OCI-M2 (cell line): ENCODE results near the gene PLAAT4.
"Not testable (repeated sequence)": the region's sequence is repeated elsewhere in the genome, so short reads cannot be mapped to it uniquely, and the experiment has no call there.

Experiments used
- DNase-seq: peaks from one replicate; lab custom pipeline; 2025; ENCODE audit not compliant: unreplicated experiment; lab: John Stamatoyannopoulos, UW

The PLAAT4 gene

GRCh38 chr11:63510360-63511047, 26.1 kb upstream of the PLAAT4 start:
- no peak for DNase-seq

GRCh38 chr11:63511048-63511748, 25.4 kb upstream of the PLAAT4 start:
- no peak for DNase-seq

GRCh38 chr11:63512816-63513215, 23.8 kb upstream of the PLAAT4 start:
- DNase-seq: no peak

DNA sequence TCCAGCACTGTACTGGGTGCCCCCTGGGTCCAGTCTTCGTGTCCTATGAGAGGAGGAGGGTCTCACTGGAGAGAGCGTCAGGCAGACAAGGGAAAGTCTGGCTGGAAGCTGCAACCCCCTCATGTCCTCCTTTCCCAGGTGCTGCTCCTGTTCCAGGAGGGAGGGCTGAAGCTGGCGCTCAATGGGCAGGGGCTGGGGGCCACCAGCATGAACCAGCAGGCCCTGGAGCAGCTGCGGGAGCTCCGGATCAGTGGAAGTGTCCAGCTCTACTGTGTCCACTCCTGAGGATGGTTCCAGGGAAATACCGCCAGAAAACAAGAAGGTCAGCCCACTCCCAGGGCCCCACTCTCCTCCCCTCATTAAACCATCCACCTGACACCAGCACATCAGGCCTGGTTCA, 20.5 kb upstream of the PLAAT4 start:
- DNase-seq: no peak

GRCh38 chr11:63517156-63517555, 19.5 kb upstream of the PLAAT4 start:
- DNase-seq: no peak

GRCh38 chr11:63518548-63518947, 18.1 kb upstream of the PLAAT4 start:
- DNase-seq: no peak

GRCh38 chr11:63520606-63521170, 15.9 kb upstream of the PLAAT4 start:
- DNase-seq: no peak

- DNase-seq: no peak
Measured at GRCh38 chr11:63521896-63522295, 14.7 kb upstream of the PLAAT4 start.

- no peak for DNase-seq
Measured at GRCh38 chr11:63523151-63523550, 13.5 kb upstream of the PLAAT4 start.

- DNase-seq: no peak
Measured at GRCh38 chr11:63527667-63528066, 8.9 kb upstream of the PLAAT4 start.

DNA sequence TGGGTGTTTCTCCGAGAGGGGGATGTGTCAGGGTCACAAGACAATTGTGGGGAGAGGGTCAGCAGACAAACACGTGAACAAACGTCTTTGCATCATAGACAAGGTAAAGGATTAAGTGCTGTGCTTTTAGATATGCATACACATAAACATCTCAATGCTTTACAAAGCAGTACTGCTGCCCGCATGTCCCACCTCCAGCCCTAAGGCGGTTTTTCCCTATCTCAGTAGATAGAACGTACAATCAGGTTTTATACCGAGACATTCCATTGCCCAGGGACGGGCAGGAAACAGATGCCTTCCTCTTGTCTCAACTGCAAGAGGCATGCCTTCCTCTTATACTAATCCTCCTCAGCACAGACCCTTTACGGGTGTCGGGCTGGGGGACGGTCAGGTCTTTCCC, 8.5 kb upstream of the PLAAT4 start:
- DNase-seq: not testable (repeated sequence)

GRCh38 chr11:63528729-63529278, 7.8 kb upstream of the PLAAT4 start:
- DNase-seq: not testable (repeated sequence)

DNA sequence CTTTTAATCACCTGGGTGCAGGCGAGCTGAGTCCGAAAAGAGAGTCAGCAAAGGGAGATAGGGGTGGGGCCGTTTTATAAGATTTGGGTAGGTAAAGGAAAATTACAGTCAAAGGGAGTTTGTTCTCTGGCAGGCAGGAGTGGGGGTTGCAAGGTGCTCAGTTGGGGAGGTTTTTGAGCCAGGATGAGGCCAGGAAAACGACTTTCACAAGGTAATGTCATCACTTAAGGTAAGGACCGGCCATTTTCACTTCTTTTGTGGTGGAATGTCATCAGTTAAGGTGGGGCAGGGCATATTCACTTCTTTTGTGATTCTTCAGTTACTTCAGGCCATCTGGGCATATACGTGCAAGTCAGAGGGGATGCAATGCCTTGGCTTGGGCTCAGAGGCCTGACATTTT, 7.2 kb upstream of the PLAAT4 start:
- DNase-seq: not testable (repeated sequence)

GRCh38 chr11:63530021-63530420, 6.6 kb upstream of the PLAAT4 start:
- DNase-seq: no peak

DNA sequence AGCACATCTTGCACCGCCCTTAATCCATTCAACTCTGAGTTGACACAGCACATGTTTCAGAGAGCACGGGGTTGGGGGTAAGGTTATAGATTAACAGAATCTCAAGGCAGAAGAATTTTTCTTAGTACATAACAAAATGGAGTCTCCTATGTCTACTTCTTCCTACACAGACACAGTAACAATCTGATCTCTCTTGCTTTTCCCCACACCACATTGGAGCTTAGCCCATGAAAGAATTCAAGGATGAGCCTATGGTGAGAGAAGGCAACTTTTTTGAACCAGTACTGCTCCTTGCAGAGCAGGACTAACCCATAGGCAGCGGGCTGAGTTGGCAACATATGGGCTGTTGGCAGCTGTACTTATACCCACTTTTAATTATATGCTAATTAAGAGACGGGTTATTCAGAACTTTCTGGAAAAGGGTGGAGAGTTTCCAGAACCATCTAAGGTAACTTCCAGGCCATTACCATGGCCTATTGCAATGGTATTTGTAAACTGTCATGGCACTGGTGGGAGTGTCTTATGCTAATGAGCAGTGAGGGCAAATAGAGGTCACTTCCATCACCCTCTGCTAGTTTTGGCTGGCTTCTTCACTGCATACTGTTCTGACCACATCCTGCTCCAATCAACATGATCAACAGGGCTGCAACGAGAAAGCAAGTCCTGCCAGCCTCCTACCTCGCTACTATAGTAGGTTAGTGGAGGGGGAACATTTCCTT, 5.4 kb upstream of the PLAAT4 start:
- not testable (repeated sequence) for DNase-seq

GRCh38 chr11:63532117-63532516, 4.5 kb upstream of the PLAAT4 start:
- DNase-seq: no peak

GRCh38 chr11:63532799-63533475, 3.7 kb upstream of the PLAAT4 start:
- DNase-seq: no peak

DNA sequence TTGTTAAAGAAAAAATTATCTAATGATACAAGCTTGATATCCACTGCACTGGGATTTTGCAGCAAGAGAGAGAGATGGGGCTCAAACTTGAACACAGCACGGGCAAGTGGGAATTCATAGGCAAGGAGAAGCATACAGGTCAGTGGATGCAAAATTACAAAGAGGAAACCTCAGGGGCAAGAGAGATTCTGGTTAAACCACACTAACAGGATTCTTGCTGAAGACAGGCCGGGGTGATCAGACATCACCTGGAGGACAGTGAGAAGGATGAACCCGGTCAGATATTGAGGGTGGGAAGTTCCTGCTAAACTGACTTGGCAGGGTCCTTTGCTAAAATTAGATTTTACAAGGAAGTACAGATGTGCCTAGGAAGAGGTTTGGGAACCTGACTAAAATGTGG, 2.5 kb upstream of the PLAAT4 start:
- DNase-seq: no peak

DNA sequence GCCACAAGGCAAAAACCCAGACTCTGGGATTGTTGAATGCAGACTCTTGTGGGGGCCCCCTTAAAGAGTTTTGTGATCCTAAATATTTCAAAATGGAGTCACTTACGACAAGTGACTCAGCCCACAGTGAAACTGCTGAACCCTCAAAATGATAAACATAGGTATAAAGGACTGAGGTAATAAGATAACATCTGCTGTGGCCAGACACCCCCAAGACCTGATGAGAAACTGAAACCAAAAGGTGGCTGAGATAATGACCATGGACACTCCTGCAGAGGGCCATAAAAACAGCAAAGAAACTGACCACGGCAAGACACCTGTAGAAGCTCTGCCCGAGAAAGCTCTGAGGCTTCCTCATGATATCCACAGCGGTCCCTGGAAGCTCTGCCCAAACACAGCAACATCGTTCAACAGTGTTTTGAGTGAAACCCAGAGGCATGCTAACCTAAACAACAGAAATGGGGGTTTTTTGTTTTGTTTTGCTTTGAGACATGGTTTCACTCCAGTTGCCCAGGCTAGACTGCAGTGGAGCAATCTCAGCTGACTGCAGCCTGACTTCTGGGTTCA, 1.6 kb upstream of the PLAAT4 start:
- DNase-seq: no peak

- no peak for DNase-seq
Measured at GRCh38 chr11:63535734-63536133, 874 bp upstream of the PLAAT4 start.
